ENCODE results near the gene ARID2. TPM values are rescaled to one million over a fixed set of nuclear protein-coding genes. Genes with fewer than 3 reads are reported as not detected.

ARID2 gene
- total RNA-seq, 1 donor from 2014 or later = 26.0 TPM

DNA sequence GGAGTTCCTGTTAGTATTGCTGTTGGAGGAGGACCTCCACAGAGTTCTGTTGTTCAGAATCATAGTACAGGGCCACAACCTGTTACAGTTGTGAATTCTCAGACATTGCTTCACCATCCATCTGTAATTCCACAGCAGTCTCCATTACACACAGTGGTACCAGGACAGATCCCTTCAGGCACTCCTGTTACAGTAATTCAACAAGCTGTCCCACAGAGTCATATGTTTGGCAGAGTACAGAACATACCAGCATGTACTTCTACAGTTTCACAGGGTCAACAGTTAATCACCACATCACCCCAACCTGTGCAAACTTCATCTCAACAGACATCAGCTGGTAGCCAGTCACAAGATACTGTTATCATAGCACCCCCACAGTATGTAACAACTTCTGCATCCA lies 120.8 kb downstream of the ARID2 start:
- DNase-seq (ENCODE audit: low spot score) = no peak

DNA sequence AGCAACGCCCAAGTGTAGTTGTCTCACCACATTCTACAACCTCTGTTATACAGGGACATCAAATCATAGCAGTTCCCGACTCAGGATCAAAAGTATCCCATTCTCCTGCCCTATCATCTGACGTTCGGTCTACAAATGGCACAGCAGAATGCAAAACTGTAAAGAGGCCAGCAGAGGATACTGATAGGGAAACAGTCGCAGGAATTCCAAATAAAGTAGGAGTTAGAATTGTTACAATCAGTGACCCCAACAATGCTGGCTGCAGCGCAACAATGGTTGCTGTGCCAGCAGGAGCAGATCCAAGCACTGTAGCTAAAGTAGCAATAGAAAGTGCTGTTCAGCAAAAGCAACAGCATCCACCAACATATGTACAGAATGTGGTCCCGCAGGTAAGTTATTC lies 123.0 kb downstream of the ARID2 start:
- no peak for DNase-seq (ENCODE audit: low spot score)

DNA sequence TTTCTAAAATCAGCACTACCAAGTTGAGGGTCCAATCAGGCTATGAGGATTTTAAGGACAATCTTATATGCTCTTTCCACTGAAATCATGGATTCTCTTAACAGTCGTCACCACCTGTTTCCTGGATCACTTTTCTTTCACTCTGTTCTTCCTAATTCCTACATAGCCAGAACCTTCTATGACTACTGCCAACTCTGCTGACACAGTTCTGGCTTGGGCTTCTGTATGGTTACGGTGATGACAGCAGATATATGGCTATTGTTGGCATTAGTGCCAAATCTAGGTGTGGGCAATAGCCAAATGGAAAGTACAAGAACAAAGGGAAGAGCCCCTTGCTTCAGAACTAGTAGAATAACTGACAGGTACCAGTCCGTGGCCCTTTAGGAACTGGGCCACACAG lies 124.0 kb downstream of the ARID2 start:
- no peak for DNase-seq (ENCODE audit: low spot score)

DNA sequence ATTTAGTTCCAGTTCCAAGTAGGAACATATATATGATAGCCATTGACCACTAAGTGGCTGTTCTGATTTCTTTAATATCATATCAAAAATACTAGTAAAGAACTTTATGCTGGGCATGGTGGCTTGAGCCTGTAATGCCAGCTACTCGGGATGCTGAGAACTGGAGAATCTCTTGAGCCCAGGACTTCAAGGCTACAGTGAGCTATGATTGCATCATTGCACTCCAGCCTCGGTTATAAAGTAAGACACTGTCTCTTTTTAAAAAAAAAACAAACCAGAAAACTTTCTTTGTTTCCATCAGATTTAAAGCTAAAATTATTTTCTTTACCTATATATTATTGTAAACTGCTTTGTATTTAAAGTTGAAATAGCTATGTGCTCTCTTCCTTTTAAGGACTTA lies 133.8 kb downstream of the ARID2 start:
- no peak for DNase-seq (ENCODE audit: low spot score)

DNA sequence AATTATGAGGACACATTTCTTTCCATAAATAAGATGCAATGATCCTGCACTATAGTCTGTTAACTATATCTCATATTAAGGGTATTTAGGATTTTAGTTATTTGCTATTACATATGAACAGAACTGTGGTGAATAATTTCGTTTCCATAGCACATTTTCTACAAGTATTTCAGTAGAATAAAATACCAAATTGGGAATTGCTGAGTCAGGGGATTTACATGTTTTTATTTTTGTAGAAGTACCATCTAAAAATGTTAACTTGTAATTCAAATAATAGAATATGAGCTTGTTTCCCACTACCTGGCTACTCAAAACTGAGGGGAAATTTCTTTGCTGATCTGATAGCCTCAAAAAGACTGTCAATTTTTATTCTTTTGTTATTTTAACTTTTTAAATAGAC lies 136.8 kb downstream of the ARID2 start:
- DNase-seq (ENCODE audit: low spot score) = no peak

DNA sequence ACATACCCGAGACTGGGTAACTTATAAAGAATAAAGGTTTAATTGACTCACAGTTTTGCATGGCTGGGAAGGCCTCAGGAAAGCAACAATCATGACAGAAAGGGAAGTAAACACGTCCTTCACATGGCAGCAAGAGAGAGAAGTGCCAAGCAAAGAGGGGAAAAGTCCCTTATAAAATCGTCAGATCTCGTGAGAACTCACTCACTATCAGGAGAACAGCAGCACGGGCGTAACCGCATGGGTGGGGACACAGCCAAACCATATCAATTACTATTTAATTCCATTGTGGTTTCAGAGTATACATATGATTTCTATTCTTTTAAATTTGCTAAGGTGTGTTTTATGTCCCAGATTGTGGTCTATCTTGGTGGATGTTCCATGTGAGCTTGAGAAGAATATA lies 142.9 kb downstream of the ARID2 start:
- DNase-seq (ENCODE audit: low spot score) = no peak

DNA sequence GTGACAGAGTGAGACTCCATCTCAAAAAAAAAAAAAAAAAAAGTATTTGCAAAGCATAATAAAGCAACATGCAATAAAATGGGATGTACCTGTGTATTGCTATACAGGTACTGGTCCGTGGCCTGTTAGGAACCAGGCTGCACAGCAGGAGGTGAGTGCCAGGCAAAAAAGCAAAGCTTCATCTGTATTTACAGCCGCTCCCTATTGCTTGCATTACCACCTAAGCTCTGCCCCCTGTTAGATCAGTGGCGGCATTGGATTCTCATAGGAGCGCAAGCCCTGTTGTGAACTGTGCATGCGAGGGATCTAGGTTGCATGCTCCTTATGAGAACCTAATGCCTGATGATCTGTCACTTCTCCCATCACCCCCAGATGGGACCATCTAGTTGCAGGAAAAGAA lies 147.6 kb downstream of the ARID2 start:
- no peak for DNase-seq (ENCODE audit: low spot score)

DNA sequence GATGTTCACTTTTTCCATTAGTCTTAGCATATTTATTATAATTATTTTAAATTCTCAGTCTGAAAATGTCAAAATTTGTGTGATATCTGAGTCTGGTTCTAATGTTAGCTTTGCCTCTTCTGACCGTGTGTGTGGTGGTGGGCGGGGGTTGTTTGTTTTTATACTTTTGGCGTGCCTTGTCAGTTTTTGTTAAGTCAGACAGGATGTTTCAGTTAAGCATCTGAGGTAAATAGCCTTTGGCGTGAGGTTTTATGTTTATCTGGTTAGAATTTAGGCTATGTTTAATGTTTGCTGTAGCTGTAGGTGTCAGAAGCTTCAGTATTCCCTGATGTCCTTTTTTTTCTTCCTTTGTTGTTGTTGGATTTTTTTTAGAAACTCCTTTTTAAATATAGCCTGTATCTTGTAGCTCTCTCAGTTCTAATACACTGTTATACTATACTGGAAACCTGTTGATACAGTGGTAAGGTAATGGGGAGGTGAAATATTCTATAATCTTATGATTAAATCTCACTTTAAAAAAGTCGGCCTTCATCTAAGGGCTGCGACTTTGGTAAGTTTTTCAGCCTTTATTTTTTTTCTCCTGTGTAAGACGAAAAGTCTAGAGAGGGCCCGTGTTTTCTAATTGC lies 149.2 kb downstream of the ARID2 start:
- DNase-seq (ENCODE audit: low spot score) = no peak

DNA sequence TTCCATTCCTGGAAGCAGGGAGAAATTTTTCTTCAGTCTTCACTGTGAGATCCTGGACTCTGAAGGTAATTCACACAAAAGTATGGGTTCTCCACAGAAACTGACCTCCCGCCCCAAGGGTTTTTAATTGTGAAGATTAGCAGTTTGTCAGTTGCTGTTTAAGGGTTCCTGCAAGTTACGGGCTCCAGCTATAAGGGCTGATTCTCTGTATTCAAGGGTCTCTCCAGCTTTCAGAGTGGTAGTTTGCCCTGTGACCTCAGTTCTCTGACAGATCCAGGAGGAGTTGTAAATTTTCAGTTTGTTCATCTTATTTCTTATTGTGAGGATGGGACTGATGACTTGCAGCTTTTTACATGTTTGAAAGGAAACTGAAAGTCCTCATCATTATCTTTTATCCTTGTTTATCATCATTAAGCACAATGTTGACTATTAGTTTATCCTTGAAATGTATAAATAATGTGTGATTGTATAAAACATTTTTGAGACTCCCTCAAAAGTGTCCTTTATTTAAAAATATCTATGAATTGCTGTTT lies 149.9 kb downstream of the ARID2 start:
- DNase-seq (ENCODE audit: low spot score) = no peak

DNA sequence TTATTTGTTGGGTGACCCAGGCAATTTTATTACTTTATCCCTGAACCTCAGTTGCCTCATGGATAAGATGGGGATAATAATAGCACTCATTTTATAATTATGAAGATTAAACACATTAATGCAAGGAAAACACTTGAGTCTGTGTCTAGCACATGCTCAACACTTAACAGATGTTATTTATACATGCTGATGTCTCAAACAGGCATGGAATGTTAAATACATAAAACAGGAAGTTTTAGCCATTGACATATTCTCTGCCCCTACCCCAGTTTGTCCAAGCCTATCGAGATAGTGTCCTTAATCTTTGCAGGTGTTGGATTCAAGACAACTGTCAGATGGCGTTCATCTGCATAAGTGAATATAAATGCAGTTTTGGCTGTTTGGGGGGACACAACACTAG lies 151.0 kb downstream of the ARID2 start:
- DNase-seq (ENCODE audit: low spot score) = no peak

DNA sequence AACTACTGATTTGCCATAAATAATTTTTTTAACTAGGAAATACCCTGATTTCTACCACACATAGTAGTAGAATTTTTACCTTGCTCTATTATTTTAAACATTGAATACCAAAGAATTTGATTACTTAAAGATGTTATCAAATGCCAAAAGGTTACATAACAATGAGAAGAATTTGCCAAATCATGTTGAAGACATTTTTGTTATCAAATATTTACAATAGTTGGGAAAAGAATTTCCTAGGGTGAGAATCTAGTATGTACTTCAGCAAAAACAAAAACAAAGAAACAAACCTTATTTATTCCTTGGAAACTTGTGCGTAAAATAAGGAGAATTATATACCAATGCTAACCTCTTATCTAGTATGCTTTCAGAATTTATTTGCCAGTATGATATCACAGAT lies 153.7 kb downstream of the ARID2 start:
- DNase-seq (ENCODE audit: low spot score) = no peak

DNA sequence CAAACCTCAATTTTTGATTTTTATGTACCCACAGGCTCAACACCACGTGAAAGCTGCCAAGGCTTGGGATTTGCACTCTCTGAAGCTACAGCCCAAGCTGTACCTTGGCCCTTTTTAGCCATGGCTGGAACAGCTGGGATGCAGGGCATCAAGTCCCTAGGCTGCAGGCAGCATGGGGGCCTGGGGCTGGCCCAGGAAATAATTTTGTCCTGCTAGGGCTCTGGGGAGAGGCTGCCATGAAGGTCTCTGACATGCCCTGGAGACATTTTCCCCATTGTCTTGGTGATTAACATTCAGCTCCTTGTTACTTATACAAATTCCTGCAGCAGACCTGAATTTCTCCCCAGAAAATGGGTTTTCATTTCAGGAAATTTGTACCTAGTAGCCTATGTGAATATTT lies 157.2 kb downstream of the ARID2 start:
- no peak for DNase-seq (ENCODE audit: low spot score)

DNA sequence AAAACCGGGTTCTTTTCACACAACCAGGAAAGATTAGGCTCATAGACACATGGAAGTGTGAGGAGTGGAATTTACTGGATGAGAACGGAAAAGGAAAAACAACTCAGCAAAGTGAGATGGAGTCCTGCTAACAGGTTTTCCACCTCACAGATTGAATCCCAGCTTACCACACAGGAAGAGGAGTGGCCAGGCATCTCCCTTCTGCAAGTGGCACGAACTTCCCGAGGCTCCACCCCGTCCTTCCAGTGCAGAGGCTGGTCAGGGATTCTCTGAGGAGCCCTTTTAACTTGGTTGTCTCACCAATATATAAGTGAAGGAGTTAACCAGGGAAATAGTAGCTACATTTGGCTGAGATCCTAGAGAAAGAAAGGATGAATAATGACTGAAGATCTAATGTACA lies 158.0 kb downstream of the ARID2 start:
- DNase-seq (ENCODE audit: low spot score) = no peak

DNA sequence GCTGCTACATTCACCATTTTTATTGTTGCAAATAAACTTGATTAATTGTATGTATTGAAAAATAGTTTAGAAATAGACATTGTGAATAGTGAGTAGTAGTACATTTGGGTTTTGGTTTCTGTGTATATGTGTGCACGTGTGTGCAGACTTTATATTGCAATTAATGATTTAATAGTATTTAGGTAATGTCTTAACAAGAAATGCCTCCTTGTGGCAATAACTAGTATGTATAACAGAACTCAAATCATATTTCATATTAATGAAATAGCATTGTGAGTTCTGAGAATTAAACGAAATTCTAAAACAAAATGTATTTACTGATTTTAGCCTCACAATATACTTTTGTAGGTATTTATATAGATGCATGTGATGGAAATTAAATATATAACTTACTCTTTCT lies 160.8 kb downstream of the ARID2 start:
- DNase-seq (ENCODE audit: low spot score) = no peak

DNA sequence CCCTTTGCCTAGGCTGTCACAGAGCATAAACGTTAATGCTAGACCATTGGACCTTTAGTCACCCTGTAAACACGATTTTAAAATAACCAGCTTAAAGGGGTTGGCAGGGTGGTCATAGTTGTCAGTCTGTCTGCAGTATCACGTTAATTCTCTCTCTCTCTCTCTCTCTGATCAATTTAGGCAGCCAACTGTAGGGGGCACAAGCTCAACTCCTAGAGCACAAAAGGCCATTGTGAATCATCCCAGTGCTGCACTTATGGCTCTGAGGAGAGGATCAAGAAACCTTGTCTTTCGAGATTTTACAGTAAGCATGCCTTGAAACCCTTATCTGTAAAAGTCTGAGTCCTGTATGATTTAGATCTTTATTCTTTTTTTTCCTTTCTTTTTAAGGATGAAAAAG lies 163.7 kb downstream of the ARID2 start:
- DNase-seq (ENCODE audit: low spot score) = no peak

DNA sequence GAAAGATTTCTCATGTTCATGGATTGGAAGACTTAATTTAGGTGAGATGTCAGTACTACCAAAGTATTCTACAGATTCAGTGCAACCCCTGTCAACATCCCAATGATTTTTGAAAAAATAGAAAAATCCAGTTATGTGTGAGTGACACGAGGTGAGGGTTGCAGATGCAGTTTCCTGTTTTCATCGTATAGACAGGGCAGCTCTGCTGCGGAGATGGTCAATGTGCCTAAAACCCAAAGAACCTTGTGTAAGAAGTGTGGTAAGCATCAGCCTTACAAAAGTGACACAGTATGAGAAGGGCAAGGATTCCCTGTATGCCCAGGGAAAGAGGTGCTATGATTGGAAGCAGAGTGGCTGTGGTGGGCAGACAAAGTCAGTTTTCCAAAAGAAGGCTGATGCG lies 166.5 kb downstream of the ARID2 start:
- no peak for DNase-seq (ENCODE audit: low spot score)

DNA sequence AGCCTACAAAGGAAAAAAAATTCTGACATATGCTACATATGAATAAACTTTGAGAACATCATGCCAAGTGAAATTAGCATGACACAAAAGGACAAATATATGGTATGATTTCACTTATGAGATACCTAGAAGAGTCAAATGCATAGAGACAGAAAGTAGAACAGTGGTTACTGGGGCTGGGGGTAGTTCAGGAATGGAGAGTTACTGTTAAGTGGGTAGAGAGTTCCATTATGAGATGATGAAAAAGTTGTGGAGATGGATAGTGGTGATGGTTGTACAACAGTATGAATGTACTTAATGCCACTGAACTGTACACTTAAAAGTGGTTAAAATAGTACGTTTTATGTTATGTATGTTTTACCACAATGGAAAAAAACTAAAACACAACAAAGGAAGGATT lies 168.6 kb downstream of the ARID2 start:
- no peak for DNase-seq (ENCODE audit: low spot score)

DNA sequence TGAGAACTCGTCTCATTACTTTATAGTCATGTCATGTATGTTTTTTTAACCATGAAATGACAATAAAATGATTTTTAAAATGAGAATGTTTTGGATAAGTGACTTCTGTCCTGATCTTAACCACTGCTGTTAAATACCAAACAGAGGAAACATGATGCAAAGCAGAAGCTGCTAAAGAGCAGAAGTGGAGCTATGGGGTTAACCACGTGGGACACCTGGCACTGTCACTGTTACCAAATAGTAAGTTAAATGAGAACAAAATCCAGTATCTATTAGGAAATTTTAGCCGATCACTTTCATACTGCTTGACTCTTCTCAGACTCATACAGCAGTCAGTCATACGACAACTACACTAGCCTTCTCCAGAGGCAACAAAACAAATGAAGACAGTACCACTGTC lies 178.4 kb downstream of the ARID2 start:
- DNase-seq (ENCODE audit: low spot score) = no peak

DNA sequence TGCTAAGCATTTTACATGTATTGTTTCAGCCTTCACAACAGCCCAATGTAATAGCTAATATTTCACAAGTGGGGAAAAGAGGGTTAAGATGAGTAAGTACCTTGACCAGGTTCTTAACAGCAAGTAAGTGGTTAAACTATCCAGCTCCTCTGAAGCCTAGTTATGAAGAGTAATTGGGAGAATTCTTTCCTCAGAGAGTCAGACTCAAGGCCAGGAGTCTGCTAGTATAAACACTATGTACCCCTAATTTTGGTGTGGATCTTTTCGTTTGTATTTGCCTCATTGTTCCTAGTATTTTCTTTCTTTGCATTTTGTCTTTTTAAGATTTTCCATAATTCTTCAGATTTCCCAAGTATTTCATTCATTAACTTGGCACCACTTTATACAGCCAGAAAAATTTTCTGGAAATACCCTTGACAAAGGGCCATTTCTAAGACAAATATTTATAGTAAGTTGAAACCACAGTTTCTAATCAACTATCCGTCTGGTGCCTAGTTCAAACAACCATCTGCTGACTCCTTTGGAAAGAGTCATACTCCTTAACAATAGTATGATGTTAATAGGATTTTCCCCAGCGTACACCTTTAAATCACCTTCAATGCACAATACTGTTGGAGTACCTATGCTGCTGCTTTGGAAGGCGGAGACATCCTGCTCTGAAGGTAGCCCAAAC lies 179.7 kb downstream of the ARID2 start:
- no peak for DNase-seq (ENCODE audit: low spot score)

DNA sequence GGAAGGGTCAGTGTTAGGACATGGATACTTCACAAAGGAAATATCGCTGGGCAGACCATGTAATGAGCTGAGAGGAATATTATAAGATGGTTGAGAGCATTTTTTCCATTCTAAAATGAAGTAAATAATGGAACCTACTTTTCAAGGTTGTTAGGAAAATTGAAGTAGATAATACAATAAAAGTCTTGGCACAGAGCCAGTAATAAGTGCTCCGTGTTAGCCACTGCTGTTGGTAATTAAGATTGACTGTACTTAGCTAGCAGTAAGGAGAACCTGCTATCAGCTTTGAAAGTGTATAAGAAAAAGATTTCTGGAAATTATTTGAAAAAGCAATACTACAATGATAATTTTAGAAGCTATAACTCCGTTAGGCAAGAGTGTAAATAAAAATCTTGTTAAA lies 183.3 kb downstream of the ARID2 start:
- DNase-seq (ENCODE audit: low spot score) = no peak

DNA sequence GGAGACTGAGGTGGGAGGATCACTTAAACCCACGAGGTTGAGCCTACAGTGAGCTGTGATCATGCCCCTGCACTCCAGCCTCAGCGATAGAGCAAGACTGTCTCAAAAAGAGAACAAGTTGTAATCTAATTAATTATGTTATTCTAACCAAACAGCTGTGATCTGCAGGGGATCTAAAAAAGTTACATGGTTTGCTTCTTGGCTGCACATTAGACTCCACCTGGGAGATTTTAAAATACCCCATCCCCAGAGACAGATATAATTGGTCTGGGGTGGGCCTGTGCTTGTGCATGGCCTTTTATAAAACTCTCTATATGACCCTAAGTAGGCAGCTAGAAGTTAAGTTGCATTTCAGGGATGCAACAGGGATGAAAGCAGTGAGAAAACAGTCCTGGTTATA lies 184.1 kb downstream of the ARID2 start:
- no peak for DNase-seq (ENCODE audit: low spot score)

DNA sequence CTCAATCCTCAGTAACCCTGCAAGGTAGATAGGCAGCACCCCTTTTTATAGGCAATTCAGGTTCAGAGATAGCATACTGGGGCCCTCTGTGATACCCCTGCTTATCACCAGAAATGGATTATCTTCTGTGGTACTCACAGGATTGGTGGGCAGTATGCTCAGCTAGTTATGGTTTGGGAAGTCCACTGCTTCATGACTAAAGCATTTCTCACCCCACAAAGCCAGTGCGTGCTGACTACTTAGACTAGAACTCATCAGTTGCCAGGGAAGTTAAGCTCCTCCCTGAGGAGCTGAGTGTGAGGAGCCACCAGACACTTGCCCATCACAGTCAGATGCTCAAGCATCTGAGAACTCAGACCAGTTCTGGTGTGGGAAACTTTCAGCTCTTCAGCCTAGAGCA lies 184.6 kb downstream of the ARID2 start:
- DNase-seq (ENCODE audit: low spot score) = no peak

DNA sequence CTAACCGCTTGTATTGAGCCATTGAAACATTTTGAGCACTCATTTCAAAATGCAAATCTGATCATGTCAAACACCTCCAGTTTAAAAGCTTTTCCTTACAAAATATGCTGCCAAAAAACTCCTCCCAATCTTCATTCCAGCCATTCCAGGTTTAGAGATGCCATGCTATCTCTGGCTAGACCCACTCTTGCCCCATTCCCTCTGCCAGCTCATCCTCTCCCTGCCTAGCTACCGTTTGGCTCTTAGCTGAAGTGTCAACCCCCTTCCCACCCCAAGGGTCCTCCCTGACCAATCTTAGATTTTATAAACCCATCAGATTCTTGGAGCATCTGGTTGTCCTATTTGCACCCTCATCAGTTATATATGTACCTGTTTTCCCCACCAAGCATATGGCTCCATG lies 185.9 kb downstream of the ARID2 start:
- DNase-seq (ENCODE audit: low spot score) = no peak

Measured in mesenteric fat pad (tissue), 1 donor.